Hematopoietic multipotent progenitor cell treated with erythropoietin and hydrocortisone succinate and interleukin-3 and kit ligand, for 4 days (in vitro differentiated cells): Measurements from ENCODE around the gene FBXW5.

Experiments used
- DNase-seq: peaks from one replicate; pipeline ENCODE4 v3.0.0-alpha.2; 2015

The FBXW5 gene

DNA sequence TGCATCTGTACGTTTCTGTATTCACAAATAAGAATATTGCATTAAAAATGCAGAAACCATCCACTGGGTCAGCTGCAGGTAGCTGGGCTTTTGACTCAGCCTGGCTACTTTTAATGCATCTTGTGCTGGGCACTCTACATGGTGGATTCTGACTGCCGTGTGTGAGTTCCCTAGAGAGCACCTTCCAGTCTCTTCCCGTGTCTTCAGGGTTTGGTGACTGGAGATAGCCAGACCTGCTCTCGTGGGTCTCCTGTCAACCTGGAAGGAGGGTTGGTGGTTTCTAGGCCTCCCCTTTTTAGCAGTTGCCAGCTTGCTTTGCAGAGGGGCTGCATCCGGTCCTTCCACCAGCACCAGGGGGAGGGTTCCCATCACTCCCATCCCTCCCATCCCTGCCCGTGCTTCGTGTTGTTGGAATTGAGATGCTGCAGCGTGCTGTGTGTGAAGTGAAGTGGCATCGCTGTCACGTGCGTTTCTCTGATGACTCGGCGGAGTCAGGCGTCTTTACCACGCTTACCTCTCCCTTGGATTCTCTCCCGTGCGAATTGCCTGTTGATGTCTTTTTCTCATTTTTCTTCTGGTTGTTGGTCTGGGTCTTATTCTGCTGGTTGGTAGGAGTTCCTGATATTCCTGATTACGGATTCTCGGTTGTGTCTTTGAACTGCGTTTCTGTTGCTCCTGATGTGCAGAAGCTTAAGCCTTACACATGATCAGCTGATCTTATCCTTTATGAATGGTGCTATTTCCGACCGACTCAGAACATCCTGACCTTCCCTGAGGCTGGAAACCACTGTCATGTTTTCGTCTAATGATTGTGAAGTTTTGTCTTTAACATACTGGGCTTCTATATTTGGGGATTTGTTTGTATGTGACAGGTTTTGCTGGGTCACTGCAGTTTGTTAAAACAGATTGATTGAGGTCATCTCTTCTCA lies 16.9 kb downstream of the FBXW5 start:
- no peak for DNase-seq

DNA sequence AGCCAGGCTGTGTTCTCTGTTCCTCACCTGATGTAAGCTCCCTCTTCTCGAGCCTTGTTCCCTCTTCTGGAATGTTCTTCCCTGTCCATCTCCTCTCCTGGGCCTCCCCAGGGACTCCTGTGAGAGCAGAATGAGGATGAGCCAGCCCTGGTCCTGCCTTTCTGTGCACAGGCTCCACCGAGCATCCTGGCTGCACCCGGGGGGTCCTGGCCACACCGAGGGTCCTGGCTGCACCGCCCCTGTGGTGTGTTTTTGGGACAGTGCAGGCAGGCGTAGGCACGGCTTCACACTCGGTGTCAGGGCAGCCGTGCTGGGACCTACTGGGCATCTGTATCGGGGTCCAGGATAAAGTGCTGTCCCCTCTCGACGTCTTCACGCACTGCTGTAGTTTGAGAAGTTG lies 17.8 kb downstream of the FBXW5 start:
- DNase-seq = no peak

DNA sequence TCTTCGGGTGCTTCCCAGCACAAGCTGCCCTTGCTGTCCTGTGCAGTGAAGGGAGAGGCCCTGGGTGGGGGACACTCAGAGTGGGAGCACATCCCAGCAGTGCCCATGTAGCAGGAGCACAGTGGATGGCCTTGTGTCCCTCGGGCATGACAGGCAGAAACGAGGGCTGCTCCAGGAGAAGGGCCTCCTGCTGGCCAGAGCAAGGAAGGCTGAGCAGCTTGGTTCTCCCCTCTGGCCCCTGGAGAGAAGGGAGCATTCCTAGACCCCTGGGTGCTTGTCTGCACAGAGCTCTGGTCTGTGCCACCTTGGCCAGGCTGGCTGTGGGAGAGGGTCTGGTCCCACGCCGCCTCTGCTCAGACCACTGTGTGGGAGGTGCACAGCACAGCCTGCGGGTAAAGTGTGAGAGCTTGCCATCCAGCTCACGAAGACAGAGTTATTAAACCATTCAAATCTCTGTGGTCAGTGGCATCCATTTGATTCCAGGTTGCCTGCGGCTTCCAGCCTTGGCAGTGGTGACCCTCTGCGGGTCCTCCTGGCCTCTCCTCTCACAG lies 18.3 kb downstream of the FBXW5 start:
- DNase-seq = no peak

DNA sequence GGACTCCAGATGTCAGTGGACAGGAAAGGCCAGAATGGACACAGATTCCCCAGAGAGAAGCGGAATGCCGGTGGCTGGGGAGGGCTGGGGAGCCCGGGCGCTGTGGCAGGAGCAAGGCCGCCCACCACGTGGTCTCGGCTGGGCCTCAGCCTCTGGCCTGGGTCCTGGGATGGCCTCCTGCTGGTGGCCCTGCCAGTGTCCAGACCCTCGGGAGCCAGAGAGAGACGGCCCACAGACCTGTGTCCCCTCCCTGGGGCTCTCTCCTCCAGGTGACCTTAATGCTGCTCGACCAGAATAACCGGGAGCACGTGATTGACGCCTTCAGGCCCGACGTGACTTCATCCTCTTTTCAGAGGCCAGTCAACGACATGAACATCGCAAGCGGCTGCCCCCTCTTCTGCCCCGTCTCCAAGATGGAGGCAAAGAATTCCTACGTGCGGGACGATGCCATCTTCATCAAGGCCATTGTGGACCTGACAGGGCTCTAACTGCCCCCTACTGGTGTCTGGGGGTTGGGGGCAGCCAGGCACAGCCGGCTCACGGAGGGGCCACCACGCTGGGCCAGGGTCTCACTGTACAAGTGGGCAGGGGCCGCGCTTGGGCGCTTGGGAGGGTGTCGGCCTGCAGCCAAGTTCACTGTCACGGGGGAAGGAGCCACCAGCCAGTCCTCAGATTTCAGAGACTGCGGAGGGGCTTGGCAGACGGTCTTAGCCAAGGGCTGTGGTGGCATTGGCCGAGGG lies 19.0 kb downstream of the FBXW5 start:
- DNase-seq = no peak

DNA sequence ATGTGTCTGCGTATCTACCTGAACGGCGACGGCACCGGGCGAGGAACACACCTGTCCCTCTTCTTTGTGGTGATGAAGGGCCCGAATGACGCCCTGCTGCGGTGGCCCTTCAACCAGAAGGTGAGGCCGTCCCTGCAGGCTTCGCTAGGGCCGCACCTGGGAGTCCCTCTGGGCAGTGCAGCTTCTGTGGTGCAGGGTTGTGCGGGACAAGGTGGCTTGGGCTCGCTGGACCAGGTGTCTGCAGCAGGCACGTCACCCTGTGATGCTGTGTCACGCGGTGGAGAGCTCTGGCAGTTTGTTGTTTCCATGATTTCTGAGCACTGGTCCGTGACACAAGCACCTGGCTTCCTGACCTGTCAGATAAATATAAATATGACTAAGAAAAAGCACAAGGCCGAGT lies 20.7 kb downstream of the FBXW5 start:
- no peak for DNase-seq

DNA sequence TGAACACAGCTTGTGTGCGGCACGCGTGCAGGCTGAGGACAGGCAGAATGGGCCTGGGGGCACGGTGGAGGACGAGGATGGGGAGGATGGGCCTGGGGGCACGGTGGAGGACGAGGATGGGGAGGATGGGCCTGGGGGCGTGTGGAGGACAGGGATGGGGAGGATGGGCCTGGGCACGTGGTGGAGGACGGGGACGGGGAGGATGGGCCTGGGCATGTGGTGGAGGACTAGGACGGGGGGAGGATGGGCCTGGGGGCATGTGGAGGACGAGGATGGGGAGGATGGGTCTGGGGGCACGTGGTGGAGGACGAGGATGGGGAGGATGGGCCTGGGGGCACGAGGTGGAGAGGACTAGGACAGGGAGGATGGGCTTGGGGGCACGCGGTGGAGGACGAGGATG lies 22.0 kb downstream of the FBXW5 start:
- DNase-seq = no peak

DNA sequence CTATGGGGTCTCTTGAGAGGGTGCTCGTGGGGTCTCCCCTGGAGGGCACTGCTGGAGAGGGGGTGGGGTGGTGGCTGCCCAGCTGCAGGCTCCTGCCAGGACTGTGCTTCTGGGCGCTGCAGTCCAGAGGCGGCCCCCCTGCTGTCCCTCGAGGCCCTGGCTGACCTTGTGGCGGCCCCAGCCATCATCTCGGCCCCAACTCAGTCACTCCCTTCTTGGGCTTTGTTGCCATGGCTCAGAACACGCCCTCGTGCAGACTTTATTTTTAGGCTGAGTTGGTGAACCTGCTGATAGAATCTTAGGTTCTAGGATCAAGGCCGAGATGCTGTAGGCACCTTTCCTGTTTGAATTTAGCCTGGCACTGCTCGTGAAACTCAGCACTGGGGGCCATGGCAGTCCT lies 22.8 kb downstream of the FBXW5 start:
- no peak for DNase-seq

DNA sequence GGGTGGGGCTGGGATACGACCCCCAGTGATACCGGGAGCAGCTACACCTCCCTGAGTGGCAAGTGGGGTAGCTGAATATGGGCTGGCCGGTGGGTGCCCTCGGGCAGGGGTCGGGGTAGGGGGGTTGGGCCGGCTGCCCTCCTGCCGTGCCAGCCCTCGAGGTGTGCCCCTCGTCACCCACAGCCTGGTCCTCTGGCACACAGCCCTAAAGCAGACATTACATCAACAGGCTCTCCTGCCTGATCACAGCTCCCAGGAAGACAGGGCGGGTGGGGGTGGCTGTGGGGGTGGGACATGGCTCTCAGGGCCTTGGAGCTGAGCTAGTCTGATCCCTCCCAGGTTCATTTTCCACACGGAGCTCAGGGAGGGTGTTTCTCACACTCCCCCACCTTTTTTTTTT lies 23.2 kb downstream of the FBXW5 start:
- no peak for DNase-seq

DNA sequence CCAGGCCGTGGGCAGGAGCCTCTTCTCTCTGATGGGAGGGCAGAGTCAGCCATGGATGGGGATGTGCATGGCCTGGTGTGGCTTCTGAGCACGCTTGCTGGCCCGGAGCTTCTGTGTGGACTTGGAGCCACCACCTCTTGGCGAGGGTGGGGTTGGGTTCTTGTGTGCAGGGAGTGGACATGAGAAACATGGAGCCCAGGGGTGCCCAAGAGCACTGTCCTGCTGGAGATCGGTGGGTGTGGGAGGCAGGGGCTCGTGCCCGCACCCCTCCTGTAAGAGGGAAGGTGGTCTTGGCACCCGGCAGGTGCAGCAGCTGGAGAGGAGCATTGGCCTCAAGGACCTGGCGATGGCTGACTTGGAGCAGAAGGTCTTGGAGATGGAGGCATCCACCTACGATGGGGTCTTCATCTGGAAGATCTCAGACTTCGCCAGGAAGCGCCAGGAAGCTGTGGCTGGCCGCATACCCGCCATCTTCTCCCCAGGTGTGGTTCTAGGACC lies 23.8 kb downstream of the FBXW5 start:
- no peak for DNase-seq

DNA sequence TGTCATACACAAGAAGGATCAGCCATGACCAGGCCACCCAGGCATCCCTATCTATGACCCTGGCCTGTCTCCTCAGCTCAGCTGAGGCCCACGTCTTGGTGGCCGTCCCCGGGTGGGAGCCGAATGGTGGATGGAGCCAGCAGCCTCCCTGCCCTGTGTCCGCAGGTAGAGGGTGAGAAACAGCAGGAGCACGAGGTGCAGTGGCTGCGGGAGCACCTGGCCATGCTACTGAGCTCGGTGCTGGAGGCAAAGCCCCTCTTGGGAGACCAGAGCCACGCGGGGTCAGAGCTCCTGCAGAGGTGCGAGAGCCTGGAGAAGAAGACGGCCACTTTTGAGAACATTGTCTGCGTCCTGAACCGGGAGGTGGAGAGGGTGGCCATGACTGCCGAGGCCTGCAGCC lies 24.5 kb downstream of the FBXW5 start:
- no peak for DNase-seq

DNA sequence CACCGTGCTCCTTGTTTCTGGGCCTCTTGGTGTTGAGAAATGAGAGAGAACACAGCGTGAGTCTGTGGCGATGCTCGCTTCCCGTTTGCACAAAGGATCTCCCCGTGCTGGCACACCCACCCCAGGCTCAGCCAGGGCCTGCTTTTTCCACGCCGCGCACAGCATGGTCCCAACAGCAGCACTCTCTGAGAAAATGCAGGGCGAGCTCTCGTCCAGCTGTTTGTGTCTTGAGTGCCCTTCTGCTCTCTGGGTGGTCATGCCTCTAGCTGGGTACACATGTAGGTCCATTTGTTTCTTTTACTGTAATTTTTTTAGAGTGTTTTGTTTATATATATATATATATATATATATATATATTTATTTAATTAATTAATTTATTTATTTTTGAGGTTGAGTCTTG lies 26.6 kb downstream of the FBXW5 start:
- DNase-seq = no peak

DNA sequence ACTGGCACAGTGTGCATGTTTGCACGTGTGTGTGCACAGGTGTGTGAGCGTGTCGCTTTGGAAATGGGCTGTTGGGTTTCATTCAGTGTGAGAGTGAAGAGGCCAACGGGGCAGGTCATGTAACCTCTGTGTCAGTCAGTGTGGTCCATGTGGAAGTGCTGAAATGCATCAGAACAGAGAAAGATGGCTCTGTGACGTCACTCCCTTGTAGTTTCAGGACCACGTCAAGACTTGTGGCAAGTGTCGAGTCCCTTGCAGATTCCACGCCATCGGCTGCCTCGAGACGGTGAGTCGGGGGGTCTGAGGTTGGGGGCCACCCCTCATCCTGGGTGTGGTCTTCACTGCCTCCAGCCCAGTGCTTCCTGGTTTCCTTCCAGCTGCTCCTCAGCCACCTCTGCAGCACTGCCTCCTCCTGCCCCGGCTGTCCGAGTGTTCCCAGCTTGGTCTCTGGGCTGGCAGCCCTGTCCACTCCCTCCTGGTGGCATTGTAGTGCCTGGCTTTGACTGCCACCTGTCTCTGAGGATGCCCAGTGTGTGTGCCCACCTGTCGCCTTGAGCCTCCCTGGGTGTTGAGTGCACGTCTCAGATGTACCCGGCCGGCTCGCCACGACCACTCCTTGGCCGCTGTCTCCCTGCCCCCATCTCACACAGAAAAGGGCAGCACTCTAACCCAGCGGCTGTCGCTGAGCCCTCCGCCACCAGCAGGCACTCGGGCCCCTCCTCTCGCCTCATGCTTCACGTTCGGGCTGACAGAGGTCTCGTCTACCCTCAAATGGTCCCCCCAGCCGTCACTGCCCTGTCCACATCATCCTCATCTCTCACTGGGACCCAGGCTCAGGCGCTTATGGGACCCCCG lies 28.0 kb downstream of the FBXW5 start:
- DNase-seq = no peak

DNA sequence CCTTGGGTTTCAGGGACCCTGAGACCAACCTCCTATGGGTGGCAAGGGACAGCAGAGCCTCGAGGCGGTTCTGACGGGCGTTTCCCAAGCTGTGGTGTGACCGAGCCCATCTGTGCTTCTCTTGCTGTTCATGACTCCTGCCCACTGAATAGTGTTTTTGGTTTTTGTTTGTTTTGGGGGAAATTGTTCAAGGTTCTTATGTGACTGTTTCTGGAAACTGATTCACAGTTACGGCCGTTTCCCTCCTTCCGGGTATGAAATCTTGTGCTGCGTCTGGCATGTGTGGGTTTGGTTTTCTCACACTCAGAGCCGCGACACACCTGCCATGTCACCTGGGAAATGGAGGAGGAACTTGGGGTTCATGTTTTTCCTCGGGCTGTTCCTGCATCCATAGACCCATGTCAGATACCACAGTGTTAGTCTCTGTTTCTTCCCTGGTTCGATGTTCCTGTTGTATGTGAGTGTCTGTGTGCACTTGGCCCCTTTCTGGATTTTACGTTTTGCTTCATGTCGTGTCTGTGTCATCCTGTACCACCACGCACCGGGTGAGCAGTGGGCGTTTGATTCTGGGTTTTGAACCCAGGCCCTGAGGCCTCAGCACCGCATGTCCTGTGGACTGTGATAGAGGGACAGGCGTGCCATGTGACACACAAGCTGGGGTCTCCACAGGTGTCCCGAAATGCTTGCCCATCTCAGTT lies 28.8 kb downstream of the FBXW5 start:
- no peak for DNase-seq

DNA sequence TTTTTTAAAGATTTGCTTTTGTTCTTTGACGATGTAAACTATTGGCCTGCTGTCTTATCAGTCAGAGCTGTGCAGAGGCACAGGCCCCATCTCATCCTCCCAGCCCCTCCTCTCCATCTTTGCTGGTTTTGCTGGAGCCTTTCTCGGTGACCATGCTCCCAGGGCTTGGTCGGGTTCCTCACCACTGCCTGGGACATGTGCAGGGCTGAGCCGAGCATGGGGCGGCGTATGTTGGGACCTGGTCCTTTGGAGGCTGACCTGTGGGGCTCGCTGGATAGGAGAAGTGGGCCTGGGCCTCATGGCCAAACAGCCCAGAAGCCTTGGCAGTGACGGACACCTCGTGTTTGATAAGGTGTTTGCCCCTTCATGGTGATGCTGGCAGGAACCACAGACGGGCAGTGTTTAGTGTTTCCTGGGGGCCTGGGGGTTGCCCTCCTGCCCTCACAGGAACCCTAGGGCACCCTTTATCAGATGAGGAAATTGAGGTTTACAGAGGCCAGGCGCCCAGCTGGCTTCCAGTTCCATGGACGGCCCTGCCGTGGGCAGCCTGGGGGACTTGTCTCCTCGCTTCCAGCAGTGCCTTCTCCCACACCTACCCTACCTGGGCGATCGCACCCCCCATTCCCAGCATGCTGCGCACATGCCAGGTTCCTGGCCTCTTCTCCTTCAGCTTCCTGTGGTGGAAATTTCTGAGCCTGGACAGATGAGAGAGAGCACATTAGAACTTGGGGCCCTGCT lies 30.7 kb downstream of the FBXW5 start:
- DNase-seq = no peak

DNA sequence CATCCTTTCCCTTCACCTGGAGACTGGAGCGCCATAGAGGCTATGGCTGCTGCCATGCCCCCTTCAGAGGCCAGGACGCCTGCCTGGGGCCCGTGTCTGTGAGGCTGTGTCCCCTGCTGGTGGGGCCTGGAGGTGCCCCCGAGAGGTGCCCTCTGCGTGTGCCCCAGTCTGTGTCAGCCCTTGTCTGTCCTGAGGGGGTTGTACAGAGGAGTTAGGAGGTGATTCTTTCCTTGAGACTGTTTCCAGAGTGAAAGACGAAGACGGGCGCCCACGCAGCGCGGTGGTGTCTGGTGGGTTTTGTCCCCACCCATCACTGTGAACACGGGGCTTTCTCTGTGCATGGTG lies 33.7 kb downstream of the FBXW5 start:
- DNase-seq = peak; percentile 24

DNA sequence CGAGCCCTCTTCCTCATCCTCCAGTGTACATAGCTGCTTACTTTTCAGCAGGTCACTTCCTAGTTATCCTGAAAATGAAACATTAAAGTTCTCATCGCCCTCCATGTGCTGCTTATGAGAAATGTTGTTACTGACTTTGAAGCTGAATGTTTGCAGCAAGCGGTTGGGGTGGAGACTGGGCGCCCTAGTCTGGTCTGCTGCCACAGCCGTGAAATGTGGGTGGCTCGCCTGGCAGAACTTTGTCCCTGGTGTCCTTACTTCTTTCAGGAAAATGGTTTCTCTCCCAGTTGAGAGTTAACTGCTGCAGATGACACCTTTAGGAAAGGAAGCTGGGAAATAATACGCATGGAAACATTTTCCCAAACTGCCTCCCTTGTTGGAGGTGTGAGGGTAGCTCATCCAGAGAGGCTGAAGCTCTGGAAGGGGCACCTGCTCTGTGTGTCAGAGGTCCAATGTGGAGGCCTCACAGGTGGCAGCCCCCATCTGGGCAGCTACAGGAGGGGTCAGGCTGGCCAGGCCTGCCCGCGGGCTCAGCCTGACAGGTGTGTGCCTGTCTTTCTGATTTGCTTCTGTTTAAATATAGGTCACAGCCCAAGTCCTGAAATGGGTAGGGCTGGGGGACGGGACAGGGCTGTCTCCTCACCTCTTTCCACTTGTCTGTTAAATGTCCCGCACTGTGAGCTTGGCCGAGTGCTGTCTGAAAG lies 34.2 kb downstream of the FBXW5 start:
- DNase-seq = no peak

DNA sequence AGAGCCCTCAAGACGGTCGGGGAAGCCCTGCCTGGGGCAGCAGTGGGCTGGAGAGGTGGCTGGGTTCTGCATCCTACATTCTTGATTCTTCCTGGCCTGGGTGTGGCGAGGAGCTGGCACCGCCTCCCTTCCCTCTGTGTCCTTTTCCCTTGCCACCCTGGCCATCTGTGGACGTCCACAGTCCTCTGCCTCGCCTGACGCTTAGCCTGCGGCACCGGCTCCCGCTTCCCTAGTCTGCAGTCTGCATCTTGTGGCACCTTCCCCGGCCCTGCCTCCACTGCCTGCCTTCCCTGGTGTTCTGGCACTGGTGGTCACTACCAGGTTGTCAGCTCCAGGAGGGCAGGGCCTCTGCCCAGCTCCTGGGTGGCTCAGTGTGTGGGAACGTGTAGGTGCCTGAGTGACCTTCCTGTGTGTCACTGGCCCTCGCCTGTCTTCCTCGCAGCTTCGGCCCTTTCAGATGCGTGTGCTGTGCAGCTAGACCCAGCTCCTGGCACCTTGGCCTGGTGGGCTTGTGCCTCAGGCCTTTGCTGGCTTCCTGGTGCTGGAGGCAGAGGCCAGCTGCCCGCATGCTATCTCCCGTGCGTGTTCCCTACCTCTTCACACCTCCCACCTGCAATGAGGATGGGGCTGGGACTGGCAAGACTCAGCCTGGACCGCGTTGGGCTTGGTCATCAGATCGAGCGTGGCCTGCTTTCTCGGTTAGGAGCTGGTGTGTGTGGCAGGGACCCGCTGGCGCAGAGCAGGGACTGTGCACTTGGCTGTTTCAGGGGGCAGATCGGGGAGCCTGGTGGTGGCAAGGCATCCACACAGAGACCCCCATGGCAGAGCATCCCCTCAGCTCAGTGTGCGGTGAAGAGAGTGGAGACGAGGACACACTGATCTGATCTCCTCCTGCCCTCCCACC lies 37.3 kb downstream of the FBXW5 start:
- no peak for DNase-seq

DNA sequence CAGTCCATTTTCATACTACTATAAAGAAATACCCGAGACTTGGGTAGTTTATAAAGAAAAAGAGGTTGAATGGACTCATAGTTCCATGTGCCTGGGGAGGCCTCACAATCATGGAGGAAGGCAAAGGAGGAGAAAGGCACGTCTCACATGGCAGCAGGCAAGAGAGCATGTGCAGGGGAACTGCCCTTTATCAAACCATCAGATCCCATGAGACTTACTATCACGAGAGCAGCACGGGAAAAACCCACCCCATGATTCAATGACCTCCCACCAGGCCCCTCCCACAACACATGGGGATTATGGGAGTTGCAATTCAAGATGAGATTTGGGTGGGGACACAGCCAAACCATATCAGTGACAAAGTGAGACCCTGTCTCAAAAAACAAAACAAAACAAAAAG lies 38.3 kb downstream of the FBXW5 start:
- DNase-seq = no peak

DNA sequence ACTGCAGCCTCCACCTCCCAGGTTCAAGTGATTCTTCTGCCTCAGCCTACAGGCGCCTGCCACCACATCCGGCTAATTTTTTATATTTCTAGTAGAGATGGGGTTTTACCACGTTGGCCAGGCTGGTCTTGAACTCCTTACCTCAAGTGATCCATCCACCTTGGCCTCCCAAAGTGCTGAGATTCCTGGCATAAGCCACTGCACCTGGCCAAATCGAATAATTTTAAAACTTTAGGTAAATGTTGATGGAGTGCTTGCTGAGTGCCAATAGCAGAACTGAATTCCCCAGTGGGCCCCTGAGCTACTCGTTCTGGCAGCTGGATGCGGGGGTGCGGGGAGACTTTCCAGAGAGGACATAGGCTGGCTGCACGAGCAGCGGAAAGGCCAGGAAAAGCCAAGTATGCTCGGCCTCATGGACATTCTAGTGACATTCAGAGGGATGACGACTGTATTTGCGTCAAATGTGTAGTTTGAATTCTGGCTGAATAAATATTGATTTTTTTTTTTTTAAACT lies 41.4 kb downstream of the FBXW5 start:
- DNase-seq = no peak
